HepG2 (cell line): ENCODE data around the gene CSNK1A1. TPM values are rescaled to one million over a fixed set of nuclear protein-coding genes. Genes with fewer than 3 reads are reported as not detected.

Experiments used
- CREB3 ChIP-seq: sonication (generic); formaldehyde crosslinking; IDR thresholded peaks from 2 replicates; pipeline ENCODE4 v1.5.0; 2020; ENCODE audit warnings: missing genetic modification reagents
- IRF9 ChIP-seq: sonication (generic); formaldehyde crosslinking; IDR thresholded peaks from 2 replicates; pipeline ENCODE4 v1.8.0; 2022; ENCODE audit warnings: missing genetic modification reagents, mild to moderate bottlenecking, borderline replicate concordance
- MAX ChIP-seq: IDR thresholded peaks from 2 replicates; pipeline ENCODE4 v1.6.1; 2012; ENCODE audit warnings: inconsistent platforms
- POGZ ChIP-seq: sonication (generic); formaldehyde crosslinking; IDR thresholded peaks from 2 replicates; pipeline ENCODE4 v1.4.0; 2020; ENCODE audit warnings: mild to moderate bottlenecking, missing genetic modification reagents
- SKI ChIP-seq: fragments of 450-650 bp; IDR thresholded peaks from one replicate; pipeline ENCODE4 v1.6.1; 2018; ENCODE audit warnings: mild to moderate bottlenecking; ENCODE audit not compliant: partially characterized antibody
- TOPORS ChIP-seq: sonication (generic); formaldehyde crosslinking; IDR thresholded peaks from 2 replicates; pipeline ENCODE4 v1.8.0; 2023; ENCODE audit warnings: mild to moderate bottlenecking, missing genetic modification reagents
- ZNF7 ChIP-seq: IDR thresholded peaks from 2 replicates; pipeline ENCODE4 v1.6.1; 2016; ENCODE audit warnings: missing biosample characterization, missing genetic modification reagents
- ZNF83 ChIP-seq: sonication (generic); formaldehyde crosslinking; IDR thresholded peaks from 2 replicates; pipeline ENCODE4 v1.4.0; 2020; ENCODE audit warnings: missing genetic modification reagents, mild to moderate bottlenecking, borderline replicate concordance
- ZSCAN22 ChIP-seq: sonication (generic); formaldehyde crosslinking; IDR thresholded peaks from 2 replicates; pipeline ENCODE4 v1.4.0; 2020; ENCODE audit warnings: mild to moderate bottlenecking, missing genetic modification reagents
- ZSCAN25 ChIP-seq: sonication (generic); formaldehyde crosslinking; IDR thresholded peaks from 2 replicates; pipeline ENCODE4 v1.8.0; 2022; ENCODE audit warnings: mild to moderate bottlenecking, missing genetic modification reagents
- polyA plus RNA-seq, 8 experiments: library from polyadenylated mRNA; depleted of rRNA in 3 of 8; stranded (reverse) in 7 of 8; unstranded in 1 of 8; fragments of >200 nt; fragmentation: Illumina TruSeq in 4 of 8; extraction: Trizol in 4 of 8; gene quantifications; 2 replicates each; pipeline versions ENCODE4 v1.2.1 to v1.2.3, GENCODE V29; 2011 to 2016; ENCODE audit warnings: low read depth in 4 of 8, missing spikeins in 1 of 8, mixed read lengths in 1 of 8; ENCODE audit not compliant: insufficient read depth in 1 of 8
- total RNA-seq, 5 experiments: library from RNA; depleted of rRNA; stranded (reverse); fragments of >200 nt; fragmentation: Illumina TruSeq; extraction: Trizol; gene quantifications; 2 replicates each; pipeline ENCODE4 v1.2.3, GENCODE V29; 2016; ENCODE audit warnings: low read depth in 1 of 5
- TF ChIP-seq, protein P1 (sequence below): sonication (generic); formaldehyde crosslinking; IDR thresholded peaks from 2 replicates; pipeline ENCODE4 v1.4.0; 2020; ENCODE audit warnings: mild to moderate bottlenecking, missing genetic modification reagents
- TF ChIP-seq, protein P2 (sequence below): sonication (generic); formaldehyde crosslinking; IDR thresholded peaks from 2 replicates; pipeline ENCODE4 v1.5.0; 2020; ENCODE audit warnings: missing genetic modification reagents, mild to moderate bottlenecking, borderline replicate concordance
- TF ChIP-seq, protein P3 (sequence below): sonication (generic); formaldehyde crosslinking; conservative IDR thresholded peaks from 2 replicates; pipeline ENCODE4 v1.8.0; 2022; ENCODE audit warnings: mild to moderate bottlenecking, moderate library complexity, missing genetic modification reagents

The CSNK1A1 gene
- total and polyA plus RNA-seq, 2 of the 13 experiments (the other 11 are each of a cell fraction or from before 2014, with no cell fraction given), result 89.0 to 149 TPM

DNA sequence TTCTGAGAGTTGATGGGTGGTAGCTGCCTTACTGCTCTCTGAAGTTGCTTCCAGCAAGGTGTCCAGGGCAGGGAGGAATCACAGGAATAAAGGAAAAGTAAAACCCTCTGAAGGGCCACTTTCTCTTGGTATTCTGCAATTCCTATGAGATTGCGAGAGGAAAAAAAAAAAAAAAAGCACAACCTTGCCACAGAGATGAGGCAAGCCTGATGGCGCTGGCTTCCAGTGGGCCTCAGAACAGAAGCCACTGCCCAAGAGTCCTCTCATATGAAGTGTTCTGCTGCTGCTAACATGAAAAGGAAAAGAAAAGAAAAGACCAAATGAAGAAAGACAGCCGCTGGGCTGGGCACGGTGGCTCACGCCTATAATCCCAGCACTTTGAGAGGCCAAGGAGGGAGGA lies 91.3 kb downstream of the CSNK1A1 start (continued):
- TF ChIP-seq IRF9 (CRISPR knock-in tag) (no peak), ZSCAN22 (CRISPR knock-in tag) (no peak), TOPORS (CRISPR knock-in tag) (no peak), CREB3 (no peak), ZSCAN25 (CRISPR knock-in tag) (no peak), ZNF83 (CRISPR knock-in tag) (no peak), SKI (no peak), ZNF7 (CRISPR knock-in tag) (no peak), POGZ (CRISPR knock-in tag) (no peak), MAX (no peak)
- TF ChIP-seq, protein P1, sequence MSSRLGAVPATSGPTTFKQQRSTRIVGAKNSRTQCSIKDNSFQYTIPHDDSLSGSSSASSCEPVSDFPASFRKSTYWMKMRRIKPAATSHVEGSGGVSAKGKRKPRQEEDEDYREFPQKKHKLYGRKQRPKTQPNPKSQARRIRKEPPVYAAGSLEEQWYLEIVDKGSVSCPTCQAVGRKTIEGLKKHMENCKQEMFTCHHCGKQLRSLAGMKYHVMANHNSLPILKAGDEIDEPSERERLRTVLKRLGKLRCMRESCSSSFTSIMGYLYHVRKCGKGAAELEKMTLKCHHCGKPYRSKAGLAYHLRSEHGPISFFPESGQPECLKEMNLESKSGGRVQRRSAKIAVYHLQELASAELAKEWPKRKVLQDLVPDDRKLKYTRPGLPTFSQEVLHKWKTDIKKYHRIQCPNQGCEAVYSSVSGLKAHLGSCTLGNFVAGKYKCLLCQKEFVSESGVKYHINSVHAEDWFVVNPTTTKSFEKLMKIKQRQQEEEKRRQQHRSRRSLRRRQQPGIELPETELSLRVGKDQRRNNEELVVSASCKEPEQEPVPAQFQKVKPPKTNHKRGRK (CRISPR knock-in tag), result no peak
- TF ChIP-seq, protein P2, sequence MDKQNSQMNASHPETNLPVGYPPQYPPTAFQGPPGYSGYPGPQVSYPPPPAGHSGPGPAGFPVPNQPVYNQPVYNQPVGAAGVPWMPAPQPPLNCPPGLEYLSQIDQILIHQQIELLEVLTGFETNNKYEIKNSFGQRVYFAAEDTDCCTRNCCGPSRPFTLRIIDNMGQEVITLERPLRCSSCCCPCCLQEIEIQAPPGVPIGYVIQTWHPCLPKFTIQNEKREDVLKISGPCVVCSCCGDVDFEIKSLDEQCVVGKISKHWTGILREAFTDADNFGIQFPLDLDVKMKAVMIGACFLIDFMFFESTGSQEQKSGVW (CRISPR knock-in tag), result no peak
- TF ChIP-seq, protein P3, sequence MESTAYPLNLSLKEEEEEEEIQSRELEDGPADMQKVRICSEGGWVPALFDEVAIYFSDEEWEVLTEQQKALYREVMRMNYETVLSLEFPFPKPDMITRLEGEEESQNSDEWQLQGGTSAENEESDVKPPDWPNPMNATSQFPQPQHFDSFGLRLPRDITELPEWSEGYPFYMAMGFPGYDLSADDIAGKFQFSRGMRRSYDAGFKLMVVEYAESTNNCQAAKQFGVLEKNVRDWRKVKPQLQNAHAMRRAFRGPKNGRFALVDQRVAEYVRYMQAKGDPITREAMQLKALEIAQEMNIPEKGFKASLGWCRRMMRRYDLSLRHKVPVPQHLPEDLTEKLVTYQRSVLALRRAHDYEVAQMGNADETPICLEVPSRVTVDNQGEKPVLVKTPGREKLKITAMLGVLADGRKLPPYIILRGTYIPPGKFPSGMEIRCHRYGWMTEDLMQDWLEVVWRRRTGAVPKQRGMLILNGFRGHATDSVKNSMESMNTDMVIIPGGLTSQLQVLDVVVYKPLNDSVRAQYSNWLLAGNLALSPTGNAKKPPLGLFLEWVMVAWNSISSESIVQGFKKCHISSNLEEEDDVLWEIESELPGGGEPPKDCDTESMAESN (CRISPR knock-in tag), result no peak
- TF ChIP-seq, all 625 proteins: peak for 0
